ENCODE measurements around the gene CLINT1.

CLINT1 gene

GRCh38 chr5:157749462-157749799 lies 109.5 kb downstream of the CLINT1 start:
- DNase-seq: no peak

GRCh38 chr5:157748760-157749461 lies 110.0 kb downstream of the CLINT1 start:
- DNase-seq: no peak

- DNase-seq: no peak
Measured at GRCh38 chr5:157747766-157748700, 110.9 kb downstream of the CLINT1 start.

GRCh38 chr5:157747173-157747740 lies 111.7 kb downstream of the CLINT1 start:
- DNase-seq: no peak

- DNase-seq: no peak
Measured at GRCh38 chr5:157745041-157745456, 113.9 kb downstream of the CLINT1 start.

GRCh38 chr5:157744051-157745011 lies 114.6 kb downstream of the CLINT1 start:
- DNase-seq: peak; percentile 23

GRCh38 chr5:157743163-157744050 lies 115.5 kb downstream of the CLINT1 start, which contains the start of gene LSM11:
Gene LSM11, plus strand, starts transcription at chr5:157743712. Its CDS starts 39 bp downstream, at chr5:157743751.
- DNase-seq: peak; percentile 92

- DNase-seq: no peak
Measured at GRCh38 chr5:157741131-157741530, 117.8 kb downstream of the CLINT1 start.

- peak; percentile 55 for DNase-seq
Measured at GRCh38 chr5:157740229-157740610, 118.7 kb downstream of the CLINT1 start.

- no peak for DNase-seq
Measured at GRCh38 chr5:157739388-157740228, 119.3 kb downstream of the CLINT1 start.

- no peak for DNase-seq
Measured at GRCh38 chr5:157735991-157736390, 123.0 kb downstream of the CLINT1 start.

Data from 8988T (cell line).